ENCODE measurements around the gene CENPC. TPM values are rescaled to one million over a fixed set of nuclear protein-coding genes. Genes with fewer than 3 reads are reported as not detected.

CENPC gene
- polyA plus RNA-seq, 1 of the 3 experiments (the other 2 are of a cell fraction), result 2.2 TPM

DNA sequence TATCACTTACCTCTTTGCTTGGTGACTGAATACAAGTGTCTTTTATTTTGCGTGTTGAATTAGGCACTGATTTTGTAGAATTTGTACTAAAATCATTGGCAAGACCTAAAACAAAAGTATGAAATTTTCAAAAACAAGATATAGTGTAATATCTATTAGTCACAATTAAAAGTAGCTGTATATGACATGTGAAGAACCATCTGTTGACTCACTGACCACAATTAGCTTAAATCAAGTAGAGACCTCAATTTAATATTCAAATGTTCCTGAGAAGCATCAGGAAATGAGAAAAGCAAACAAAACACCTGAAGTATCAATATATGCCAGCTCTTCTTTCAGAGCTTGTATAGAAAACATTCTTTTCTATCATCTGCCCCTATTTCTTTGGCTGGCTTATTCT is 5.5 kb downstream of the CENPC start:
- Histone ChIP-seq H3K27ac (ENCODE audit: low read depth in 2 of 2, low read length in 1 of 2) (no peak overlapping the region), H3K9me2 (no peaks in the 10 kb centered on the region), H3K4me1 (ENCODE audit: control insufficient read depth in 1 of 2, insufficient read depth in 2 of 2, low read depth in 1 of 2, low read length in 1 of 2) (peaks cover 0 to 17% of the 10 kb centered on the region in 2 experiments; a peak in 2 of 4 replicates), H2AFZ (ENCODE audit: low read depth) (no peak overlapping the region), H4K20me1 (ENCODE audit: insufficient read depth) (no peaks in the 10 kb centered on the region), H3K9me3 (no peaks in the 10 kb centered on the region), H3K9ac (no peak overlapping the region), H3K4me3 (ENCODE audit: low read depth in 2 of 2, low read length in 1 of 2) (no peak overlapping the region), H3K36me3 (replicated peaks in 1 of 2; ENCODE audit: control insufficient read depth in 1 of 2, insufficient read depth in 2 of 2, low read length in 1 of 2) (peaks cover 61 to 77% of the 10 kb centered on the region in 2 experiments), H3F3A (replicated peaks; ENCODE audit: insufficient read depth) (peaks cover 9% of the 10 kb centered on the region), H3K79me2 (ENCODE audit: insufficient read depth) (peaks cover 53% of the 10 kb centered on the region), H3K27me3 (ENCODE audit: insufficient read depth) (no peaks in the 10 kb centered on the region), H3K4me2 (no peak overlapping the region)
- CTCF ChIA-PET, result interaction anchor here (0.9 kb wide), 1 partner anchor 54 kb away, joined by 3 read pairs; no protein-coding TSS in a partner anchor
- DNase-seq, result no peak
- POLR2A ChIA-PET, result no interaction called here
- no peak for TF ChIP-seq YY1 (IDR thresholded peaks at IDR 0.05; ENCODE audit: low read depth)
- no peak for TF ChIP-seq FOXJ3 (CRISPR knock-in tag; IDR thresholded peaks at IDR 0.05)
- no peak for TF ChIP-seq TAF1 (IDR thresholded peaks at IDR 0.05; ENCODE audit: borderline replicate concordance, low read depth, low read length)
- TF ChIP-seq TCF12 (IDR thresholded peaks at IDR 0.05), result no peak
- TF ChIP-seq, protein P1, sequence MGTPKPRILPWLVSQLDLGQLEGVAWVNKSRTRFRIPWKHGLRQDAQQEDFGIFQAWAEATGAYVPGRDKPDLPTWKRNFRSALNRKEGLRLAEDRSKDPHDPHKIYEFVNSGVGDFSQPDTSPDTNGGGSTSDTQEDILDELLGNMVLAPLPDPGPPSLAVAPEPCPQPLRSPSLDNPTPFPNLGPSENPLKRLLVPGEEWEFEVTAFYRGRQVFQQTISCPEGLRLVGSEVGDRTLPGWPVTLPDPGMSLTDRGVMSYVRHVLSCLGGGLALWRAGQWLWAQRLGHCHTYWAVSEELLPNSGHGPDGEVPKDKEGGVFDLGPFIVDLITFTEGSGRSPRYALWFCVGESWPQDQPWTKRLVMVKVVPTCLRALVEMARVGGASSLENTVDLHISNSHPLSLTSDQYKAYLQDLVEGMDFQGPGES (IDR thresholded peaks at IDR 0.05; ENCODE audit: low read depth, low read length), result no peak
- TF ChIP-seq POLR2AphosphoS5 (IDR thresholded peaks at IDR 0.05; ENCODE audit: low read depth, low read length), result no peak
- TF ChIP-seq RFX5 (IDR thresholded peaks at IDR 0.05; ENCODE audit: low read length), result no peak
- no peak for TF ChIP-seq CHD2 (IDR thresholded peaks at IDR 0.05; ENCODE audit: low read length, partially characterized antibody)
- 93% methylated on average over 1 of the region's 1 CpG for WGBS (ENCODE audit: low lambda C conversion rate)

DNA sequence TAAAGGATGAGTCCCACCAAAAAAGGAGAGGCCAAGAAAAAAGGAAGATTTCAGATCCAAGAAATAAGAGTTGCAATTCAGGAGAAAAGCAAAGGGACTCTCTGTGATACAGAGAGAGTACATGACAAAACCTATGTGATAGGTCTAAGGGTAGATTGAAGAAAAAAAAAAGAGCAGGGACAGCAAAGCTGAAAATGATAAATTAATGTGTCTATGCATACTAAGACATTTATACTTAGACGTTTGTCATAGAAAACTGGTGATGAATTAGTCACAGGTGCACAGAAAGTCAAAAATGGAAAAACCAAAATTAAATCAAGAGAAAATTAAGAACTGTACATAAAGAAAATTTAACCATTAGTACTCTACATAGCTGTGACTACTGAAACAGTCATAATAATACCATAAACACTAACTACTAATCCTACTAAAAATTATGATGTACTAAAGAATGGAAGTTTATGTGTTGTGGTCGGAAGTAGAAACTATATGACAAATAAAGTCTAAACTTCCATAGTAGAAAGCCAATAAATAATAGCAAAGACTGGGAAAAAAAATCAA is 9.9 kb downstream of the CENPC start:
- no peak overlapping the region for H3K4me2 ChIP-seq
- H3K36me3 ChIP-seq (replicated peaks in 1 of 2; ENCODE audit: control insufficient read depth in 1 of 2, insufficient read depth in 2 of 2, low read length in 1 of 2), result peaks cover 62 to 71% of the 10 kb centered on the region in 2 experiments
- no peaks in the 10 kb centered on the region for H3K9me2 ChIP-seq
- no peaks in the 10 kb centered on the region for H3K9me3 ChIP-seq
- 83% methylated on average over 2 of the region's 2 CpGs for WGBS (ENCODE audit: low lambda C conversion rate)
- POLR2A ChIA-PET, result no interaction called here
- no peaks in the 10 kb centered on the region for H3K27me3 ChIP-seq (ENCODE audit: insufficient read depth)
- peaks cover 21% of the 10 kb centered on the region for H3K79me2 ChIP-seq (ENCODE audit: insufficient read depth)
- no peaks in the 10 kb centered on the region for H3K4me1 ChIP-seq (ENCODE audit: control insufficient read depth in 1 of 2, insufficient read depth in 2 of 2, low read depth in 1 of 2, low read length in 1 of 2)
- no peak overlapping the region for H2AFZ ChIP-seq (ENCODE audit: low read depth)
- no peak overlapping the region for H3K4me3 ChIP-seq (ENCODE audit: low read depth in 2 of 2, low read length in 1 of 2)
- H4K20me1 ChIP-seq (ENCODE audit: insufficient read depth), result no peaks in the 10 kb centered on the region
- no peak overlapping the region for H3K9ac ChIP-seq
- CTCF ChIA-PET, result no interaction called here
- no peak overlapping the region; a peak in 1 of 4 replicates for H3K27ac ChIP-seq (ENCODE audit: low read depth in 2 of 2, low read length in 1 of 2)
- peaks cover 11% of the 10 kb centered on the region for H3F3A ChIP-seq (replicated peaks; ENCODE audit: insufficient read depth)
- TF ChIP-seq RCOR1 (IDR thresholded peaks at IDR 0.05; ENCODE audit: low read length) (no peak), NRF1 (IDR thresholded peaks at IDR 0.05; ENCODE audit: low read depth, low read length) (no peak), EP300 (IDR thresholded peaks at IDR 0.05; ENCODE audit: borderline replicate concordance in 1 of 2, low read depth in 1 of 2, low read length in 1 of 2) (no peak), SMC3 (IDR thresholded peaks at IDR 0.05; ENCODE audit: low read depth, low read length) (no peak), SIN3A (IDR thresholded peaks at IDR 0.05; ENCODE audit: borderline replicate concordance, low read depth, low read length) (no peak)
- TF ChIP-seq, protein P1 (IDR thresholded peaks at IDR 0.05; ENCODE audit: low read depth, low read length), result no peak
- TF ChIP-seq, protein P2, sequence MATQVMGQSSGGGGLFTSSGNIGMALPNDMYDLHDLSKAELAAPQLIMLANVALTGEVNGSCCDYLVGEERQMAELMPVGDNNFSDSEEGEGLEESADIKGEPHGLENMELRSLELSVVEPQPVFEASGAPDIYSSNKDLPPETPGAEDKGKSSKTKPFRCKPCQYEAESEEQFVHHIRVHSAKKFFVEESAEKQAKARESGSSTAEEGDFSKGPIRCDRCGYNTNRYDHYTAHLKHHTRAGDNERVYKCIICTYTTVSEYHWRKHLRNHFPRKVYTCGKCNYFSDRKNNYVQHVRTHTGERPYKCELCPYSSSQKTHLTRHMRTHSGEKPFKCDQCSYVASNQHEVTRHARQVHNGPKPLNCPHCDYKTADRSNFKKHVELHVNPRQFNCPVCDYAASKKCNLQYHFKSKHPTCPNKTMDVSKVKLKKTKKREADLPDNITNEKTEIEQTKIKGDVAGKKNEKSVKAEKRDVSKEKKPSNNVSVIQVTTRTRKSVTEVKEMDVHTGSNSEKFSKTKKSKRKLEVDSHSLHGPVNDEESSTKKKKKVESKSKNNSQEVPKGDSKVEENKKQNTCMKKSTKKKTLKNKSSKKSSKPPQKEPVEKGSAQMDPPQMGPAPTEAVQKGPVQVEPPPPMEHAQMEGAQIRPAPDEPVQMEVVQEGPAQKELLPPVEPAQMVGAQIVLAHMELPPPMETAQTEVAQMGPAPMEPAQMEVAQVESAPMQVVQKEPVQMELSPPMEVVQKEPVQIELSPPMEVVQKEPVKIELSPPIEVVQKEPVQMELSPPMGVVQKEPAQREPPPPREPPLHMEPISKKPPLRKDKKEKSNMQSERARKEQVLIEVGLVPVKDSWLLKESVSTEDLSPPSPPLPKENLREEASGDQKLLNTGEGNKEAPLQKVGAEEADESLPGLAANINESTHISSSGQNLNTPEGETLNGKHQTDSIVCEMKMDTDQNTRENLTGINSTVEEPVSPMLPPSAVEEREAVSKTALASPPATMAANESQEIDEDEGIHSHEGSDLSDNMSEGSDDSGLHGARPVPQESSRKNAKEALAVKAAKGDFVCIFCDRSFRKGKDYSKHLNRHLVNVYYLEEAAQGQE (IDR thresholded peaks at IDR 0.05; ENCODE audit: low read depth, low read length), result no peak
- DNase-seq, result no peak

Measured in SK-N-SH (cell line).